SW480 (cell line): ENCODE results near the gene ZNF609.

Experiments
- DNase-seq: peaks from one replicate; pipeline ENCODE4 v3.0.0-alpha.2; 2016; ENCODE audit warnings: low spot score

Gene ZNF609

DNA sequence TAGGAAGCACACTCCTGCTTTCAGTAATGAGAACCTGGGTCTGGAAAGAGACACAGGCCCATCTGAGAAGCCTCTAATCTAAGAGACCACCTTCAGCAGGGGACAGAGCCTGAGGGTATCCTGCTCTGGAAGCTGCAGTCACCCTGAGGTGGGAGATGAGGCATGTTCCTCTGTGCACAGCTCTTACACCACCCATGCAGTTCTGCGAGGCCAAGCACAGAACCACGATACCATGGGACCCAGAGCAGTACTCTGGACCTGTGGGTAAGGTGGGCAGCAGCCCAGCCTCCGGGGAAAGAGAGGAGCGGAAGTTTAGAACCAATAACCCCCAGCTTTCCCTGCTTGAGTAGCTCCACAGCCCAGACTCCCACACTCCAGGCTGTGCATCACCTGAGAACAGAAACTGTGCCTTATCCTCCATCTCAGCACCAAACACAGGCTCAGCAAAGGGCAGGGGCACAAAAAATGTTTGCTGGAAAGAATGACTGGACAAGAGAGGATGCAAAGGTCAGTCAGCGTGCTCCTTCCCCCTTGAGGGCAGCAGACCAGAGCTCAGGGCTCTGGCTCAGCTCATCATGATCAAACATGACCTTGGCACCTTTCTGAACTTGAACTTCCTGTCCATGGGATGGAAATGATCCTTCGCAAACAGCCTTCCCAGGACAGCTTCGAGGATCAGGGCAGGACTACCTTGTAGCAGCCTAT lies 271.9 kb downstream of the ZNF609 start:
- DNase-seq: no peak
